ENCODE data around the gene AQP5. TPM values are rescaled to one million over a fixed set of nuclear protein-coding genes. Genes with fewer than 3 reads are reported as not detected.

The AQP5 gene
- total and polyA plus RNA-seq, 2 donors (not counting 3 experiments of a cell fraction or from before 2014, with no cell fraction given) = 0.95 to 2.3 TPM

GRCh38 chr12:49978125-49978524 lies 16.5 kb downstream of the AQP5 start:
- Histone ChIP-seq H3K79me2 (ENCODE audit: control insufficient read depth, insufficient read depth, low read length) (no peaks in the 10 kb centered on the region), H3K4me3 (replicated peaks in 1 of 3; ENCODE audit: insufficient read depth in 1 of 3, low read depth in 1 of 3, low read length in 3 of 3) (no peak overlapping the region), H3K9me1 (replicated peaks; ENCODE audit: control insufficient read depth, extremely low read depth, insufficient read depth, low read length) (no peaks in the 10 kb centered on the region), H3K27me3 (ENCODE audit: control insufficient read depth in 2 of 2, insufficient read depth in 2 of 2, low read length in 2 of 2) (no peaks in the 10 kb centered on the region), H3K27ac (ENCODE audit: insufficient read depth, low read depth, low read length) (no peak overlapping the region), H4K20me1 (replicated peaks; ENCODE audit: control insufficient read depth, extremely low read depth, insufficient read depth, low read length) (no peaks in the 10 kb centered on the region), H3K4me1 (ENCODE audit: control insufficient read depth, extremely low read depth, insufficient read depth, low read length) (no peaks in the 10 kb centered on the region), H2AFZ (ENCODE audit: low read depth, low read length) (no peak overlapping the region), H3K9ac (replicated peaks; ENCODE audit: extremely low read depth, insufficient read depth, low read length) (no peak overlapping the region), H3K36me3 (ENCODE audit: control insufficient read depth in 2 of 2, extremely low read depth in 1 of 2, insufficient read depth in 2 of 2, low read length in 2 of 2) (no peaks in the 10 kb centered on the region), H3K9me3 (replicated peaks; ENCODE audit: control insufficient read depth, insufficient read depth, low read length) (no peaks in the 10 kb centered on the region), H3K4me2 (ENCODE audit: insufficient read depth, low read length) (no peak overlapping the region)
- dilution Hi-C loops (cut with MboI; ENCODE audit: extremely low pct_ligation_motif_present, low sequenced_read_pairs) = no loop called here
- intact Hi-C loops (cut with micrococcal nuclease) = no loop called here
- DNase-seq (ENCODE audit: low read depth, low spot score) (no peak), FAIRE-seq (no peak)
- no peak for TF ChIP-seq FOS (IDR thresholded peaks at IDR 0.05; ENCODE audit: borderline replicate concordance, insufficient read depth, low read length)
- TF ChIP-seq EZH2 (IDR thresholded peaks at IDR 0.05; ENCODE audit: borderline replicate concordance, low read depth, low read length, severe bottlenecking) = no peak
- no peak for TF ChIP-seq MAX (IDR thresholded peaks at IDR 0.05; ENCODE audit: insufficient read depth, insufficient read length)
- no peak for TF ChIP-seq POLR2AphosphoS5 (IDR thresholded peaks at IDR 0.05; ENCODE audit: insufficient read depth, low read depth, low read length)
- no peak for TF ChIP-seq CTCF (IDR thresholded peaks at IDR 0.05; ENCODE audit: extremely low read depth in 1 of 2, insufficient read depth in 1 of 2, low read depth in 1 of 2, low read length in 2 of 2)
- TF ChIP-seq GATA2 (IDR thresholded peaks at IDR 0.05; ENCODE audit: insufficient read depth, insufficient read length, low read depth, low read length) = no peak
- TF ChIP-seq JUN (IDR thresholded peaks at IDR 0.05; ENCODE audit: borderline replicate concordance, insufficient read depth, insufficient read length, low read depth) = no peak
- CTCF ChIA-PET = interaction anchor here (0.8 to 7.5 kb wide), 12 partner anchors 11 to 336 kb away, joined by 3 to 126 read pairs (median 4); partner anchors contain the start of gene SMARCD1
- POLR2A ChIA-PET = no interaction called here
- no TSS peak for BruUV-seq (replicated peaks)

Data from endothelial cell of umbilical vein (primary cell).